Neural cell (in vitro differentiated cells): ENCODE results near the gene AKR1B1. TPM values are rescaled to one million over a fixed set of nuclear protein-coding genes. Genes with fewer than 3 reads are reported as not detected.

ENCODE experiments used
- H2AFZ ChIP-seq: fragments of 200-600, 300-800 bp; sonication (generic), shearing (Covaris generic); 2 replicates; pipeline ENCODE4 v1.6.0; 2014; ENCODE audit warnings: low read depth, mild to moderate bottlenecking, antibody characterized with exemption, low read length, moderate library complexity
- H3F3A ChIP-seq: fragments of 200-600 bp; shearing (Covaris generic); 2 replicates; pipeline ENCODE4 v1.6.1; 2016; ENCODE audit warnings: mild to moderate bottlenecking, moderate library complexity, mixed read lengths, antibody characterized with exemption, low read length; ENCODE audit not compliant: insufficient read depth, poor library complexity, severe bottlenecking
- H3K27ac ChIP-seq: fragments of 200-600, 300-800 bp; sonication (generic), shearing (Covaris generic); 2 replicates; pipeline ENCODE4 v1.5.1; 2014; ENCODE audit warnings: mild to moderate bottlenecking, low read length, moderate library complexity
- H3K27me3 ChIP-seq: fragments of 300-800, 200-600 bp; sonication (generic), shearing (Covaris generic); 2 replicates; pipeline ENCODE4 v1.6.0; 2014; ENCODE audit warnings: mild to moderate bottlenecking, low read depth, low read length, moderate library complexity; ENCODE audit not compliant: insufficient read depth
- H3K36me3 ChIP-seq: fragments of 300-800, 200-600 bp; sonication (generic), shearing (Covaris generic); 2 replicates; pipeline ENCODE4 v1.5.1; 2014; ENCODE audit warnings: mild to moderate bottlenecking, antibody characterized with exemption, low read length, moderate library complexity; ENCODE audit not compliant: insufficient read depth
- H3K4me2 ChIP-seq: fragments of 300-800, 200-600 bp; sonication (generic), shearing (Covaris generic); 2 replicates; pipeline ENCODE4 v1.6.0; 2014; ENCODE audit warnings: mild to moderate bottlenecking, low read length
- H3K4me3 ChIP-seq: fragments of 300-800, 200-600 bp; sonication (generic), shearing (Covaris generic); 2 replicates; pipeline ENCODE4 v1.5.1; 2014; ENCODE audit warnings: mild to moderate bottlenecking, low read length, moderate library complexity
- H3K79me2 ChIP-seq: fragments of 200-600 bp; shearing (Covaris generic); replicated peaks from 2 replicates; pipeline ENCODE4 v1.6.0; 2014; ENCODE audit warnings: mild to moderate bottlenecking, low read length, moderate library complexity; ENCODE audit not compliant: insufficient read depth
- H3K9ac ChIP-seq: fragments of 300-800, 200-600 bp; sonication (generic), shearing (Covaris generic); 2 replicates; pipeline ENCODE4 v1.6.1; 2016; ENCODE audit warnings: mild to moderate bottlenecking, low read length, mixed read lengths
- H3K9me2 ChIP-seq: fragments of 200-600 bp; shearing (Covaris generic); 2 replicates; pipeline ENCODE4 v1.6.1; 2016; ENCODE audit warnings: mild to moderate bottlenecking, low read length, mixed read lengths; ENCODE audit not compliant: insufficient read depth
- H3K9me3 ChIP-seq: fragments of 200-600, 300-800 bp; sonication (generic), shearing (Covaris generic); 2 replicates; pipeline ENCODE4 v1.6.1; 2016; ENCODE audit warnings: mild to moderate bottlenecking, mixed run types, low read length, moderate library complexity, mixed read lengths
- H4K20me1 ChIP-seq: fragments of 200-600 bp; shearing (Covaris generic); 2 replicates; pipeline ENCODE4 v1.6.1; 2016; ENCODE audit warnings: mild to moderate bottlenecking, mixed run types; ENCODE audit not compliant: insufficient read depth
- CTCF ChIP-seq: fragments of 450-650 bp; IDR thresholded peaks from 2 replicates; pipeline ENCODE4 v1.5.1; 2014; ENCODE audit warnings: antibody characterized with exemption, mild to moderate bottlenecking, moderate library complexity; ENCODE audit not compliant: poor library complexity, severe bottlenecking
- EP300 ChIP-seq: fragments of 450-650 bp; conservative IDR thresholded peaks from 2 replicates; pipeline ENCODE4 v1.6.1; 2014; ENCODE audit warnings: antibody characterized with exemption, mild to moderate bottlenecking, moderate library complexity; ENCODE audit not compliant: poor library complexity, severe bottlenecking
- EZH2 ChIP-seq: fragments of 200-600, 300-800 bp; shearing (Covaris generic), sonication (generic); IDR thresholded peaks from 2 replicates; pipeline ENCODE4 v1.6.1; 2014; ENCODE audit warnings: antibody characterized with exemption, low read length, borderline replicate concordance, mild to moderate bottlenecking; ENCODE audit not compliant: insufficient read depth, poor library complexity, severe bottlenecking
- MXI1 ChIP-seq: fragments of 450-650 bp; conservative IDR thresholded peaks from 2 replicates; pipeline ENCODE4 v1.6.1; 2014; ENCODE audit warnings: antibody characterized with exemption, mild to moderate bottlenecking; ENCODE audit not compliant: poor library complexity, severe bottlenecking
- POLR2AphosphoS5 ChIP-seq: IDR thresholded peaks from 2 replicates; pipeline ENCODE4 v1.6.1; 2012
- RAD21 ChIP-seq: fragments of 450-650 bp; conservative IDR thresholded peaks from 2 replicates; pipeline ENCODE4 v1.6.1; 2014; ENCODE audit warnings: antibody characterized with exemption, mild to moderate bottlenecking, moderate library complexity
- REST ChIP-seq: IDR thresholded peaks from 2 replicates; pipeline ENCODE4 v1.6.1; 2012; ENCODE audit warnings: borderline replicate concordance
- SMC3 ChIP-seq: fragments of 450-650 bp; conservative IDR thresholded peaks from 2 replicates; pipeline ENCODE4 v1.6.1; 2014; ENCODE audit warnings: antibody characterized with exemption, mild to moderate bottlenecking, moderate library complexity; ENCODE audit not compliant: poor library complexity
- TAF1 ChIP-seq: IDR thresholded peaks from 2 replicates; pipeline ENCODE4 v1.6.1; 2012; ENCODE audit warnings: low read depth
- polyA plus RNA-seq: library from polyadenylated mRNA; depleted of rRNA; stranded (reverse); fragments of >200 nt; gene quantifications from 2 replicates; pipeline ENCODE4 v1.2.3, GENCODE V29; 2014

AKR1B1 gene
- polyA plus RNA-seq, 1 donor from 2014 or later, result 202 TPM

GRCh38 chr7:134400859-134401258, 58.0 kb downstream of the AKR1B1 start:
- no peak overlapping the region for H2AFZ ChIP-seq
- H4K20me1 ChIP-seq, result no peaks in the 10 kb centered on the region
- no peak overlapping the region for H3K4me3 ChIP-seq
- no peak overlapping the region for H3K9ac ChIP-seq
- H3F3A ChIP-seq, result no peaks in the 10 kb centered on the region
- H3K27me3 ChIP-seq, result no peaks in the 10 kb centered on the region
- H3K79me2 ChIP-seq, result no peaks in the 10 kb centered on the region
- H3K27ac ChIP-seq, result no peak overlapping the region
- no peaks in the 10 kb centered on the region for H3K36me3 ChIP-seq
- no peaks in the 10 kb centered on the region for H3K9me3 ChIP-seq
- no peak overlapping the region for H3K4me2 ChIP-seq
- no peaks in the 10 kb centered on the region for H3K9me2 ChIP-seq
- TF ChIP-seq EP300 (no peak), MXI1 (no peak), EZH2 (no peak), TAF1 (no peak), RAD21 (no peak), CTCF (no peak), REST (no peak)

- no peak overlapping the region for H2AFZ ChIP-seq
- no peaks in the 10 kb centered on the region for H4K20me1 ChIP-seq
- H3K27ac ChIP-seq, result no peak overlapping the region
- no peak overlapping the region for H3K4me3 ChIP-seq
- no peaks in the 10 kb centered on the region for H3K27me3 ChIP-seq
- H3K79me2 ChIP-seq, result no peaks in the 10 kb centered on the region
- H3K36me3 ChIP-seq, result no peaks in the 10 kb centered on the region
- TF ChIP-seq EZH2 (no peak), TAF1 (no peak), SMC3 (no peak), POLR2AphosphoS5 (no peak), EP300 (no peak), RAD21 (no peak), MXI1 (no peak)
- no peak overlapping the region for H3K9ac ChIP-seq
- no peaks in the 10 kb centered on the region for H3K9me3 ChIP-seq
- no peak overlapping the region for H3K4me2 ChIP-seq
- no peaks in the 10 kb centered on the region for H3F3A ChIP-seq
- H3K9me2 ChIP-seq, result no peaks in the 10 kb centered on the region
Observed at GRCh38 chr7:134396031-134396430, 62.9 kb downstream of the AKR1B1 start.

GRCh38 chr7:134395604-134396003, 63.3 kb downstream of the AKR1B1 start:
- Histone ChIP-seq H4K20me1 (no peaks in the 10 kb centered on the region), H3K4me3 (no peak overlapping the region), H3K9ac (no peak overlapping the region), H3K27ac (no peak overlapping the region), H3K9me3 (no peaks in the 10 kb centered on the region), H3F3A (no peaks in the 10 kb centered on the region), H3K79me2 (no peaks in the 10 kb centered on the region), H2AFZ (no peak overlapping the region), H3K27me3 (no peaks in the 10 kb centered on the region), H3K9me2 (no peaks in the 10 kb centered on the region), H3K4me2 (no peak overlapping the region), H3K36me3 (no peaks in the 10 kb centered on the region)
- TF ChIP-seq RAD21, result no peak
- no peak for TF ChIP-seq SMC3
- no peak for TF ChIP-seq REST
- no peak for TF ChIP-seq EP300
- no peak for TF ChIP-seq CTCF
- no peak for TF ChIP-seq MXI1
- TF ChIP-seq POLR2AphosphoS5, result no peak
